ENCODE measurements around the gene LRRK2. TPM values are rescaled to one million over a fixed set of nuclear protein-coding genes. Genes with fewer than 3 reads are reported as not detected.

Gene LRRK2
- total and polyA plus RNA-seq, 2 of the 13 experiments (the other 11 are each of a cell fraction or from before 2014, with no cell fraction given) = not detected

- in situ Hi-C loops (cut with HindIII; ENCODE audit: extremely low pct_ligation_motif_present, low pct_unique_long_range_greater_than_20kb) (no loop called here), intact Hi-C loops (cut with micrococcal nuclease; ENCODE audit: unreplicated experiment) (no loop called here)
- Histone ChIP-seq H3K79me2 (ENCODE audit: insufficient read depth, low read length) (no peaks in the 10 kb centered on the region), H4K20me1 (ENCODE audit: insufficient read depth, low read length) (no peaks in the 10 kb centered on the region), H3K4me2 (ENCODE audit: low read depth, low read length) (no peak overlapping the region), H3K4me3 (replicated peaks in 1 of 3; ENCODE audit: insufficient read depth in 1 of 3, low read depth in 2 of 3, low read length in 3 of 3) (no peak overlapping the region), H3K9ac (ENCODE audit: insufficient read depth, low read depth, low read length) (no peak overlapping the region), H2AFZ (ENCODE audit: low read length) (no peak overlapping the region), H3K27me3 (ENCODE audit: control insufficient read depth in 1 of 2, insufficient read depth in 2 of 2, low read length in 2 of 2) (no peaks in the 10 kb centered on the region), H3K27ac (ENCODE audit: extremely low read length, insufficient read depth, low read length) (no peak overlapping the region), H3K36me3 (replicated peaks in 1 of 2; ENCODE audit: control insufficient read depth in 1 of 2, insufficient read depth in 2 of 2, low read length in 2 of 2) (no peaks in the 10 kb centered on the region), H3K9me3 (ENCODE audit: low read length) (peaks cover 10% of the 10 kb centered on the region; the same call in 1 of the 2 replicates), H3K4me1 (ENCODE audit: insufficient read depth, low read length) (no peaks in the 10 kb centered on the region)
- POLR2A ChIA-PET = no interaction called here
- WGBS (ENCODE audit: low lambda C conversion rate) = 23% methylated on average over 6 of the region's 6 CpGs
- no peak for FAIRE-seq
- ATAC-seq = no peak
- CTCF ChIA-PET (ENCODE audit: low intra/inter-chr PET ratio, low total read pairs) = no interaction called here
- no peak for DNase-seq (ENCODE audit: low spot score)
- BruUV-seq (replicated peaks) = no TSS peak
- TF ChIP-seq, protein P1, sequence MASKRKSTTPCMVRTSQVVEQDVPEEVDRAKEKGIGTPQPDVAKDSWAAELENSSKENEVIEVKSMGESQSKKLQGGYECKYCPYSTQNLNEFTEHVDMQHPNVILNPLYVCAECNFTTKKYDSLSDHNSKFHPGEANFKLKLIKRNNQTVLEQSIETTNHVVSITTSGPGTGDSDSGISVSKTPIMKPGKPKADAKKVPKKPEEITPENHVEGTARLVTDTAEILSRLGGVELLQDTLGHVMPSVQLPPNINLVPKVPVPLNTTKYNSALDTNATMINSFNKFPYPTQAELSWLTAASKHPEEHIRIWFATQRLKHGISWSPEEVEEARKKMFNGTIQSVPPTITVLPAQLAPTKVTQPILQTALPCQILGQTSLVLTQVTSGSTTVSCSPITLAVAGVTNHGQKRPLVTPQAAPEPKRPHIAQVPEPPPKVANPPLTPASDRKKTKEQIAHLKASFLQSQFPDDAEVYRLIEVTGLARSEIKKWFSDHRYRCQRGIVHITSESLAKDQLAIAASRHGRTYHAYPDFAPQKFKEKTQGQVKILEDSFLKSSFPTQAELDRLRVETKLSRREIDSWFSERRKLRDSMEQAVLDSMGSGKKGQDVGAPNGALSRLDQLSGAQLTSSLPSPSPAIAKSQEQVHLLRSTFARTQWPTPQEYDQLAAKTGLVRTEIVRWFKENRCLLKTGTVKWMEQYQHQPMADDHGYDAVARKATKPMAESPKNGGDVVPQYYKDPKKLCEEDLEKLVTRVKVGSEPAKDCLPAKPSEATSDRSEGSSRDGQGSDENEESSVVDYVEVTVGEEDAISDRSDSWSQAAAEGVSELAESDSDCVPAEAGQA (IDR thresholded peaks at IDR 0.05; ENCODE audit: low read depth) = no peak
- TF ChIP-seq, protein P1 (CRISPR knock-in tag; IDR thresholded peaks at IDR 0.05; ENCODE audit: borderline replicate concordance) = no peak
- TF ChIP-seq BCL6 (CRISPR knock-in tag; IDR thresholded peaks at IDR 0.05) (no peak), ZMAT5 (CRISPR knock-in tag; IDR thresholded peaks at IDR 0.05; ENCODE audit: borderline replicate concordance, low read depth) (no peak), ZNF703 (CRISPR knock-in tag; IDR thresholded peaks at IDR 0.05; ENCODE audit: borderline replicate concordance) (no peak), RARA (CRISPR knock-in tag; IDR thresholded peaks at IDR 0.05) (no peak), YY1 (IDR thresholded peaks at IDR 0.05; ENCODE audit: insufficient read depth, insufficient replicate concordance, low read depth, low read length) (no peak), PRDM4 (CRISPR knock-in tag; IDR thresholded peaks at IDR 0.05; ENCODE audit: borderline replicate concordance) (no peak)
- TF ChIP-seq, protein P2, sequence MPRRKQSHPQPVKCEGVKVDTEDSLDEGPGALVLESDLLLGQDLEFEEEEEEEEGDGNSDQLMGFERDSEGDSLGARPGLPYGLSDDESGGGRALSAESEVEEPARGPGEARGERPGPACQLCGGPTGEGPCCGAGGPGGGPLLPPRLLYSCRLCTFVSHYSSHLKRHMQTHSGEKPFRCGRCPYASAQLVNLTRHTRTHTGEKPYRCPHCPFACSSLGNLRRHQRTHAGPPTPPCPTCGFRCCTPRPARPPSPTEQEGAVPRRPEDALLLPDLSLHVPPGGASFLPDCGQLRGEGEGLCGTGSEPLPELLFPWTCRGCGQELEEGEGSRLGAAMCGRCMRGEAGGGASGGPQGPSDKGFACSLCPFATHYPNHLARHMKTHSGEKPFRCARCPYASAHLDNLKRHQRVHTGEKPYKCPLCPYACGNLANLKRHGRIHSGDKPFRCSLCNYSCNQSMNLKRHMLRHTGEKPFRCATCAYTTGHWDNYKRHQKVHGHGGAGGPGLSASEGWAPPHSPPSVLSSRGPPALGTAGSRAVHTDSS (CRISPR knock-in tag; conservative IDR thresholded peaks at IDR 0.05) = no peak
- TF ChIP-seq, protein P3, sequence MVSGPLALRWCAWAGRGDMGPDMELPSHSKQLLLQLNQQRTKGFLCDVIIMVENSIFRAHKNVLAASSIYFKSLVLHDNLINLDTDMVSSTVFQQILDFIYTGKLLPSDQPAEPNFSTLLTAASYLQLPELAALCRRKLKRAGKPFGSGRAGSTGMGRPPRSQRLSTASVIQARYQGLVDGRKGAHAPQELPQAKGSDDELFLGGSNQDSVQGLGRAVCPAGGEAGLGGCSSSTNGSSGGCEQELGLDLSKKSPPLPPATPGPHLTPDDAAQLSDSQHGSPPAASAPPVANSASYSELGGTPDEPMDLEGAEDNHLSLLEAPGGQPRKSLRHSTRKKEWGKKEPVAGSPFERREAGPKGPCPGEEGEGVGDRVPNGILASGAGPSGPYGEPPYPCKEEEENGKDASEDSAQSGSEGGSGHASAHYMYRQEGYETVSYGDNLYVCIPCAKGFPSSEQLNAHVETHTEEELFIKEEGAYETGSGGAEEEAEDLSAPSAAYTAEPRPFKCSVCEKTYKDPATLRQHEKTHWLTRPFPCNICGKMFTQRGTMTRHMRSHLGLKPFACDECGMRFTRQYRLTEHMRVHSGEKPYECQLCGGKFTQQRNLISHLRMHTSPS (CRISPR knock-in tag; IDR thresholded peaks at IDR 0.05; ENCODE audit: low read depth) = no peak
These were observed 36.1 kb upstream of the LRRK2 start for GRCh38 chr12:40188558-40189320.
